GM19351 (cell line): ENCODE measurements around the gene MLN.

ENCODE experiments used
- ATAC-seq: cut with Tn5 transposase; IDR thresholded peaks from one replicate; pipeline ENCODE4 v1.9.1; 2021; ENCODE audit warnings: mild to moderate bottlenecking, moderate library complexity; ENCODE audit not compliant: unreplicated experiment

MLN gene

DNA sequence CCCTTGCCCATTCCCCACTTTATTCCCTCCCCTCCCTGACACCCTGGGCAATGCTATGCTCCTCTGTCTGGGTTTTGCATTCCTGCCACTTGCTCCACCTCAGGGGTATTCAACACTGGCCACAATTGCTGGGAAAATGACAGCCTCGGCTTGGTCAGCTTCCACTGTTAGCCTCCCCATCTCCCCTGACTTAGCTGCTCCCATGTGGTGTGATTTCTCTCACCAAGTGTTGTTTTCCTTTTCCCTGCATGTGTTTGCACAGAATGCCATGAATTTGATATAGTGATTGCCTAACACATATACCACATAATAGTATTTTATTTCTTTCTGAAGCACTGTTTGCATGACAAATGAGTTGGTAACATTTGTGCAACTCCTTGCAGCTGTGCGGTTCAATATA is 13.4 kb downstream of the MLN start:
- no peak for ATAC-seq

DNA sequence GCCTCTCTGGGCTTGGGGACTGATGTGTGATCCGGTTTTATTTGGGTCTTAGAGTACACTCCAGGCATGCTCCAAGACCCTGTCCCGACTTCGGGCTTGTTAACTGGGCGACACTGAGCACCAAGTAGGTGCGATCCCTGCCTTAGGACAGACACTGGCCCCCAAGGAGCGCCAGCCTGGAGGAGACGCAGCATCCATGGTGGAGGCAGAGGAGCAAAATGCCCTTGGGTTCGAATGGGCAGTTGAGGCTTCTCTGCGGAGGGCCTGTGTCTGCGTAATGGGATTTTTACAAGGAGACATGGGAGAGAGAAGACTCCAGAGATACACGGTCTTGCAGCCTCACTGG is 14.3 kb downstream of the MLN start:
- ATAC-seq, result no peak

DNA sequence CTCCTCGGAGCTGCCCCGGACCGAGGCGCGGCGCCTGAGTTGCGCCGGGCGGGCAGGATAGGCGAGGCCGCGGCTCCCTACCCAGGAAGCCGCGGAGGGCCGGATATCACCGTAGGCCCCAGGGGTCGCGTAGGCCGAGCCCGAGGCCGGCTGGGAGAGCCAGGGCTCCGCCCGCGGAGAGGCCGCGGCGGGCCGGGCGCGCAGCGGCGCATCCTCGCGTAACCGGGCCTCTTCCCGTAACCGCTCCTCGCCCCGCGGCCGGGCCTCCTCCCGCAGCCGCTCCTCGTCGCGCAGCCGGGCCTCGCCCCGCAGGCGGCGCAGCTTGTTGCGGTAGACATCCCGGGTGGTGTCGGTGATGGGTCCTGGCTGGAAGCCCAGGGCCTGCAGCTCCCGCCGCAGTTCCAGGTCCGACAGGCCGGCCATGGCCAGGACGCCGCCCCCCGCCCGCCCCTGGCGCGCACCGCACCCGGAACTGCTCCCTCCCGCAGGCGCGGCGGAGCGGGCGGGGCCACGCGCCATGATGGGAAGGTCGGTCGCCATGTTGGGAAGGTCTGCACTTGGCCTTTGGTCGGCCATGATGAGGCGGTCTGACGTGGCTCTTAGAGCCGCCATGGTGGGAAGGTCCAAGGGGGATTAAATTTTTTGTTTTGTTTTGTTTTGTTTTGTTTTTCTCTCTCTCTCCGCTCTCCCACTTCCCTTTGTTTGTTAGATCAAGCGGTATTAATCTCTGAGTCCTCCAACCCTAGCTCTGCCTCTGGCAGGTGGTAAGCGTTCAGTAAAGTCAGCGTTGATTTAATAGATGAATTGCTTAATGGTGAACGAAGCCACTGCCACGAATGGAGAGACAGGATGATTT is 14.9 kb downstream of the MLN start, which contains the start of gene LEMD2:
LEMD2 (minus strand) TSS at position 437 of the 856 bp plus-strand sequence; CDS start at position 423, 14 bp downstream.
- peak; percentile 89 for ATAC-seq

DNA sequence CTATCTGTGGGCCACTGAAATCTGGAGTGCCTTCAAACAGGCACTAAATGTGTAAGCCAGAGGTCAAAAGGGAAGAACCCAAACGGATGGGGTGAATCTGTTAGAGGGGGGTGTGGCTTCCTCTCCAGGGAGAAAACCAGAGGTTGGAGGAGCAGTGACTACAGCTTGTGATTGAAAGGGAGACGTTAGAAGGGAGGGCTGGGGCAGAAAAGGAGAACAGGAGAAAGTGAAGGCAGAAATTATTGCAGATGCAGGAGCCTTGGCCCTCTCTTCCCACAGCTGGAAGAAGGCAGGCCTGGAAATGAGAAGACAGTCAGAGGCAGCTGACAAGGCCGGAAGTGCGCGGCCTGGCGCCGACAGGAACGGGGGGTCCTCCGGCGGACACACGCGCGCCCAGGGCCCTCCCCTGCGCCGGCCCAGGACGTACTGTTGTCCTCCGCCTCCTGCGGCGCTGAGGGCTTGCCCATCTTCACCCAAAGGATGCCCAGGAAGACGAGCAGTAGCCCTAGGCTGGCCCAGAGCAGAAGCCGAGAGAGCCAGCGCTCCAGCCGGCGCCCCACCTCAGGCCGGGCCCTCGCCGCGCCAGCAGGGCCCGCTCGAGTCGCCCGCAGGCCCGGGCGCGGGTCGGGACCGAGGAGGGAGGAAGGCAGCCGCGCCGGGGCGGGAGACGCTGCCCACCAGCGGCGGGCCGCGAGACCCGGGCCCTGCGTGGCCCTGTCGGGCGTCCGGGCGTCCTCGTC is 15.7 kb downstream of the MLN start:
- ATAC-seq, result peak; percentile 48

DNA sequence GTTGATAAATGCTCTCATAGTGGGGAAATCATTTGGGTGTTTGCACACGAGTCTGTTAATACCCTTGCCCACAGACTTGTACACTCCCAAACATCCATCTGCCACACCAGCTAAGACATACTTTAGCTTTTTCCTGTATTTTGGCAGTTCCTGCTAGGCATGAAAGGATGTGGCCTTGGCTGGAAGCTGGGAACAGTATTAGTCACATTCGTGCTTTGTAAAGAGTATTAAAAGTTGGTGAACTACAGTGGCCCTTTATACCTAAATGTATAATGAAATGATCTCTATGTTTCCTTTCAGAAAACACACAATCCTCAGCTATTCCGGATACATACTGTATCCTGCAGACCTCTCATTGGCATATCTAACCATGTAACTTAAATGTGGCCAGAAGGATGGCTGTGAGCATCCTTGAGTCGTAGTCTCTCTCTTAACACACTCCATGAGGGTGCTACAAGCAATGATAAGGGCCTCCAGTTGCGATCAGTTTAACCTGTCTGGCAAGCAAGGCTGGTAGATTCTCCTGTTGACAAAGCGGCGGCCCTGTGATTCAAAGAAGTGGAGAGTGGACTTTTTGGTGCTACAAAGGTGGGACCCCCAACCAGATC is 16.4 kb downstream of the MLN start:
- no peak for ATAC-seq

DNA sequence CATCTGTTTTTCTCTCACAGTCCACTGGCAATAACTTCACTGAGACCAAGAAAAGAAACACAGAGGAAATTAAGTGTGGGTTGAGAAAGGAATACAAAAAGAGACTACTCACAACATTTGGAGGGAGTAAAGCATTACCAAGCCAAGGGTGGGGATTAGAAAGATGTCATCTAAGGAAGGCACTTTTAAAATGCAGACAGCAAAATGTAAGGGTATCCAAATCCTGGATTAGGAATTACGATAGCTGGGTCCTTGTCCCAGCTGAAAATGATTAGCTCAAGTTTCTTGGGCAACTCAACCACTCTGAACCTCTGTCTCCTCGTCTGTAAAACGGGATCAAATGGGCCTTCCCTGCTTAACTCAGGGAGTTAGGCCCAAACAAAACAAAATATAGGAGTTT is 17.1 kb downstream of the MLN start:
- ATAC-seq, result no peak

DNA sequence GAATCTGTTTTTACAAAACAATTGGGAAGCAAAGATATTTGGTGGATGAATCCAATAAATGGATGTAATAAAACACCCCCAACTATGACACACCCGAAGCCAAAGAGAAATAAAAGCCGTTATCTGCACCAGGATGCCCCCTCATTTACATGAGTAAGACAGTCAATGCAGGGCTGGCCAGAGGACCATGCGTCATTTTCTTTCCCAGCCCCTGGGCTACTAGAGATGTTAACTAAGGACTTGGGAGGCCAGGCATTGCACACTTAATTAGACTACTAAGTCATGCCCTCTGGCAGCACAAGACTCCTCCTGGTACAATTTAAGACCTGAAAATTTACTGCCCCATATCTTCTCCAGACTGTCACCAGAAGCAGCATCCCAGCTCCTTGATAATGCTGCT is 18.0 kb downstream of the MLN start:
- no peak for ATAC-seq

DNA sequence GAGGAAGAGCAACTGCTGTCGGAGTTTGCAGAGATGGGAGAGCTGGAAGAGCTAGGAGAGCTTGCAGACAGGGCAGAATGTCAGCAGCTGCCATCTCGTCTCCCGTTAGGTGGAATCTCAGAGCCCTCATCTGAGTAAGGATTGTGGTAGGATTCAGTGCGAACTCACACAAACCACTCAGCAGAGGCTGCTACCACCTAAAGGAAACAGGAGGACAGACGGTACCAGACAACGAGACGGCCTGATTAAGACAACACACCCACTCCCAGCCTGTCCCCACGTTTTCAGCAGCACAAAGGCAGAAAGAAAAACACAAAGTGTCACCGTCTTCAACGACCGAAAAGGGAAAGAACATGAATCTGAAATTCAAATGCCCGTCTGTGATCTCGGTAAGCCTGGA is 19.0 kb downstream of the MLN start:
- ATAC-seq, result no peak

DNA sequence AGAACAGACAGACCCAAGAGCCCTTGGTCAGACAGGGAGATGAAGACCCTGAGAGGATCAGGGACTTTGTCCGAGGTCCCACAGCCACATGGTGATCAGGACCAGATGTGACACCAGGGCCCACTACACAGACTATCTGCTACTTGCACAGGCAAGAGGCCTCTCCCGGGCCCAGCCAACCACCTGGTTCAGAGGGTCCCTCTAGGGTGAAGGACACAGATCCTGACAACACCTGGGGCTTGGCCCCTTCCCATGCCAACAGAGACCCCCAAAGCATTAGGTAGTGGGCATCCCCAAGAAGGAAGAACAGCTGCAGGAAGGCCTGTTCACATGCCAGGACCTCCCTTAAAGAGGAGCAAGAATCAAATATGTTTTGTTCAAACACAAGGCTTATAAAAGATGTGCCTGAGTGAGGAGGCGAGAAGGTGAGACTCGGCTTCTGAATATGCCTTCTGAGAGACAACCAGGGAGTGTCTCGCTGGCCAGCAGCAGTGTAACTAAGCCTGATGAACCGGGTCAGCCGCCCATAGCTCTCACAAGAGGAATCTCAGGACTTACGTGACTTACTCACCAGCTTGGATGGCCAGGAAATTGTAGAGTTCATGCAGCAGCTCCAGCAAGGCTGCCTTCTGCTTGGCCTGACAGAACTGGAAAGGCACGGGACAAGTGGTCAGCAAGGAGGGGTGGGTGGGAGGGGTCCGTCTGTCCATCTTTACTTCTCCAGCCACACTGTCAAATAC is 19.9 kb downstream of the MLN start:
- no peak for ATAC-seq

DNA sequence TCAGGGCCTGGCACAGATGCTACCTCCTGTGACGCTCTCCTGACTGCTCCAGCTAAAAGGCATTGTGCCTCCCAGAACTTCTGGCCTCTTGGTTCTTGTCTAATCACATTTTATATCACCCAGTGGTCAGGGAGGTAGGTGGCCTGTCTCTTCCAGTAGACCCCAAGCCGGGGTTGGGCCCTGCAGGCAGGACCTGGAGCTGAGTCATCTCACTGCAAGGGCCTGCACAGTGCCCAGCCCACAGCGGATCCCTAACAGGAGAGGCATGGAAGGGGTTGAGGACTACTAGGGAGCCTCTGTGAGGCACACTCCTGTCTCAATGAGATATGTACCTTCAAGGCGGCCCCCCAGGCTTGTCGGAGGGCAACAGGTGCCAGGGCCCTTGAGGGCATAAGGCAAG is 21.2 kb downstream of the MLN start:
- ATAC-seq, result no peak

DNA sequence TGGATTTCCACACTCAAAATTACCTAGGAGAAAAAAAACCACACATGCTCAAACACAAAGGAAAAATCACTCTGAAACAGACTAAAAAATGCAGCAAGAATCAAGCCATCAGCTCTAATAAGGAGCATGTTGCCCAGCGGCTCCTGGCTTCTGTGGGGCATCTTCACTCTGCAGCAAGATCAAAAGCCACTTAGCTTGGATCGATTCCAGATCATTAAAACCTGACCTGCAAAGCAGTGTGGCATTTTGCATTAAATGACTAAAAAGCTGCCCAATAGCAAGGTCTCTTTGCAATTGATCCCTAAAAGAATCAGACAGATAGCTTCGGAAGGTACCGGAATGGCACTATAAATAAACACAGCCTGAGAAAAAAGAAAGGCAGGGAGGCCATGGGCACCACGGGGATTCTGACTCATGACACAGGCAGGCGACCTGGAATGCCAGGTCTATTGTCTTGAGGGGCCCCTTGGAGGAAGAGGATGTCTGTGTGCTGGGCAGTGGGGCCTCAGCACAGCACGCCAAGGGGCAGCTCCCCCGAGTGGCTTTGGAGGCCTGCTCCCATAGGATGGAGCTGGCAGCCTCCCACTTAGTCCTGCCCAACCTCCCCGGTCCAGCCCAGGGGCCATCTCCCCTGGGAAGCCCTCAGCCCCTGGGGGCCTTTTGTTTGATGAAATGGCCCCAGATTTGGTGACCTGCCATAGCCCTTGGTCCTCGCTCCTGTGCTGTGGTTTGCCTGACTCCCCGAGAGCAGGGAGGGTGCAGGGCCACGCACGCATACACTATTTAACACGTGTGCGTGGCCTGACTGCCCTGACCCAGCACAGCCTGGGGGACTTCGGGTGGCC is 22.4 kb downstream of the MLN start:
- no peak for ATAC-seq

DNA sequence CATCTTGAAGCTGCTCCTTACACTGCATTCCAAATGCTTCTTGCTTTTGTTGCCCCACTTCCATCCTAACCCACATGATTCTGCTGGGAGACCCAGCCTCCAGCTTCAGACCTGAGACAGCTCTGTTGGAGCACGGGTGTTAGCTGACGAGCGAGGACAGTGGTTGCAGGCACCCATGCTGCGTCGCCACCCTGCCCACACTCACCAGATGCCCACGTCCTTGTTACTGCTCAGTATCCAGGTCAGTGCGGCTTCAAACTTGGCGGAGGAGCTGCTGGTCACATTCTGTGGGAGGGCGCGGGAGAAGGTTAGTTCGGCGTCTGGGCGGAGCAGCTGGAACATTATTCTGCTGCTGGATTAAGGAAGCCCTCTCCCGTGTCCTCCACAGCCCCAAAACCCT is 23.9 kb downstream of the MLN start:
- ATAC-seq, result no peak

DNA sequence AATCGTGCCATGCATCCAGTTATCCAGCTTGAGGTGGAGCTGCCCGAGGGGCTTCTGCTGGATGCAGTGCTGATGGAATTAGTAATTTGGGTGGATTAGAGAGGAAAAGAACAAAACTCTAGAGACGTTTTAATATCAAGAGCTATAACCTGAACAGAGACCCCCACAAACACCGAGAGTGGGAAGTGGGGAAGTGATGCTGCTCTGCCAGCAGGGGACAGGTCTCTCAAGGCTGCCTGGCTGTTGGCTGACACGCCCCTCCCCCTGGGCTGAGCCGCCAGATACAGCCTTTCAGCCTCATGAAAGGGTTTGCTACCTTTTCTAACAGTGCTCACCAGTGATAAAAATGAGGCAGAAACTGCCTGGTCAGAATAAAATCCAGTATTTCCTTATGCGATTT is 24.5 kb downstream of the MLN start:
- ATAC-seq, result no peak

DNA sequence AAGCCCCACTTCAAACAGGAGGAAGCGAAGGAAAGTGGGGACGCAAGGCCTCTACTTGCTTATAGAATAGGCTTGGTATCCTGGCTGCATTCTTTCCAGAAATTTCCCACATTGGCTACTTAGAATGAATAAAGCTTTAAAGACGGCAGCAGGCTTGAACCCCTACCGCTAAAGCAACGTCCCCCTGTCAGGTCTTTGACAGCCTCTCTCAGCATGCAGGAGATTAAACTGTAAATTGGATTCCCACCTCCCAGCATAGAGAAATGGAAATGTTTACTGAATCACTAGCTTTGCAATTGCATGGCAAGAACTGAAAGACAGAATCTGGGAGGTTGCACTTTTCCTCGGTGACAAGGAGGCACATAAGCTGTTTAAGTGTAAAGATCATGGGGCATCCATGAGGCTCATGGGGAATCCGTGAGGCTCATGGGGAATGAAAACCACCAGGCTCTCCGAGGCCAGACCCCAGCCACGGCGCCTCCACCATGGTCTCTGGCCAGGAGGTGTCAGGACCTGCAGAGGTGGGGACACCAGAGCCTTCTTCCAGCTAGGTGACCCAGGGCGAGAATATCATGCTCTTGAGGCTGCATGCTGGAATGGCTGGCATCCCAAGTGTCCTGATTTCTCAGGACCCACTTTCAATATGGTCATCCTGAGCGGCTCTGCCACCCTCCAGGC is 25.2 kb downstream of the MLN start:
- ATAC-seq, result no peak

DNA sequence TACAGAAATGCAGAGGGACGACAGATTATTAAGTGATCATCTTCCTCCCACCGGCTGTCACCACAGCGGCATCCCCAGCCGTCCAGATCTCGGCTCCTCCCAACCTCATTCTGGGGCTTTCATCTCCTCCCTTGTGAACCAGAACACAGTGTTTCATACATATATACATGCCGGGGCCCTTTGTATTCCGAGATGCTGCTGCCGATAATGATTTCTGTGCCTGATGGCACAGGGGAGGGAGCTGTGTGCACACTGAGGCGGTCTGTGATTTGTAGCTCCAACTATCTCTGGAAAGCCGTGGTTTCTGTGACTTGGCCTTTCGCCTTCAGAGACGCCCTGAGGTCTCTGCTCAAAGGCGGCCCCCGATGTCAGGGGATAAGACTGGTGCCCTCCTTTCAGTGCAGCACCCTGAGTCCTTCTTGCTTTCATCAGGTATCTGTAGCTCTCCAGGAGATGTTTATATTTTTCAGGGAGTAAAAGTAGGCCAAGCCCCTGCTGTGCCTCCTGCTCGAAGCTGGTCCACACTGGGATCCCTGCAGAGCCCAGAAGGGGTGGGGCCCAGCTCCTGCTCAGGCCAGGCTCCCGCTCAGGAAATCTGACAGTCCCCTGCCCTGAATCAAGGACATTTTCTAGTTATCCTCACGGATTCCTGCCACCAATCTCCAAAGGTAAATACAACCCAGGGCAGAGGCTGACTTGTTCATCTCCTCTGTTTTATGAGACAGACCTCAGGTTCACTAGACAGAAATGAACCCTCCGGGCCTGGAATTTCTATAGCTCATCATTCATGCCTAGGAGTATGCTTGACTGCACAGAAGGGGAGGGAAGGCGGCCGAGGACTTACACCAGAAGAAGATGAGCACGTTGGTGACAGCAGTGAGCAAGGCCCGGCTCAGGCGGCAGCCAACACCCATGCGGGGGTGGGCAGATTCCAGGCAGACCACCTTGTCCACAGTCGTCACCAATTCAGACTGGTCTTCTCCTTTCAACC is 26.1 kb downstream of the MLN start:
- ATAC-seq, result no peak

DNA sequence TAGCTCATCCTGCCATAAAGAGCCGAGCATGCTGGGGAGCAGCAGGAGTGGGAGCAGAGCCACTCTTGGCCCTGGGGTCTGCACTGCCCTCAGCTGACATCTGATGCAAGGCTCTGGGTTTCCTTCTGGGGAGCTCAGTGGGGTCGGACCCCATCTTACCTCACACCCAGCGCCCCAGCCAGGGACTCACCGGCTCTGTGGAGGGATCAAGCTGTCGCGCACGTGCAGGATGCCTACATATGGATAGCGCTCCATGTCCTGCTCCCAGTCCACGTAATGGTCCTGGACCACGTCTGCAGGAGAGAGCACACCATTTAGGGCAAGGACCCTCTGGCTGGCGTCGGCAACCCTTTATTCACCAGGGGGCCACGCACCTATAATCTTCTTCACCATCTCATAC is 27.0 kb downstream of the MLN start:
- no peak for ATAC-seq

DNA sequence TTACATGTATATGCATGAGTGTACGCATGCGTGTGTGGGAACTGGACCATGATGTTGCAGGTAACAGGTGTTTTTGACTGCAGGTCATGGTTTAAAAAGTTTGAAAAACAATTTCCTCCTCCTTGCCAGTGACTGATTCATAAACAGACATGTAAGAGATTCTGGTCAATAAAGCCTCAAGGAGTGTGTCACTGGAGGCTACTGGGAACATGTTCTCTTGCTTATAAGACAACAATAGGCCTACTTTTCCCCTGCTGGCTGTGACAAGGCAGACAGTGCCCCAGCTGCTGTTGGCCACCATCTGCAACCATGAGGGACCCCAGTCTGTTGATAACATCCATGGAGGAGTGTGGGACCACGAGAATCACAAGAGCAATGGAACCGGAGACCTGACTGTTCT is 27.6 kb downstream of the MLN start:
- ATAC-seq, result no peak

DNA sequence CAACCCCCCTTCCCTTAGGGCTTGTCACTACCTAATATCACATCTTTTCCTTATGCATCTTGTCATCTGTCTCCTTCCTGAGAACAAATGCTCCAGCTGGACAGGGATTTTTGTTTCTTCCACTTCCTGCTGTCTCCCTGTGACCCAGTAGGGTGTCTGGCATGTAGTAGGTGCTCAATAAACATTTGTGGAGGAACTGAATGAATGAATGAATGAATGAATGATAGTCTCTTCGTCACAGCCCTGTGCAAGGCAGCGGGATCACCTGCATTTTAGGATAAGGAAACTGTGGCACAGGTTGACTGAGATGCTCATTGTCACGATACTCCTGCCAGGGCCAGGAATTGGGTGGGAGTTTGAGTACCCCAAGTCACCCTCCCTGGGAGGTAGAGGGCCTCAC is 29.0 kb downstream of the MLN start:
- ATAC-seq, result no peak
